Kidney (tissue), 14 donors: Measurements from ENCODE around the gene DDX23. TPM values are rescaled to one million over a fixed set of nuclear protein-coding genes. Genes with fewer than 3 reads are reported as not detected.

Experiments
- DNase-seq, 5 donors: peaks; one replicate each; pipeline ENCODE4 v3.0.0-alpha.2; 2013 to 2020
- FAIRE-seq: peaks from 2 replicates; lab custom pipeline; 2012; peaks lifted over from hg19 to GRCh38; lab: Jason Lieb, UNC
- H3K27ac ChIP-seq, 2 donors: one replicate each; pipeline ENCODE4 v1.7.0; 2013; ENCODE audit warnings: low read depth in 2 of 2, low read length in 2 of 2, inconsistent platforms in 1 of 2
- H3K27me3 ChIP-seq: one replicate; pipeline ENCODE4 v1.7.1; 2013; ENCODE audit warnings: low read length, inconsistent platforms; ENCODE audit not compliant: control insufficient read depth, insufficient read depth
- H3K36me3 ChIP-seq, 3 donors: one replicate each; pipeline versions ENCODE4 v1.7.0 to v1.7.1; 2013; ENCODE audit warnings: low read length in 3 of 3, control low read depth in 1 of 3, inconsistent platforms in 1 of 3; ENCODE audit not compliant: insufficient read depth in 3 of 3, control insufficient read depth in 2 of 3
- H3K4me1 ChIP-seq, 3 donors: one replicate each; pipeline versions ENCODE4 v1.7.0 to v1.7.1; 2013; ENCODE audit warnings: low read length in 3 of 3, inconsistent platforms in 1 of 3, low read depth in 1 of 3; ENCODE audit not compliant: control insufficient read depth in 2 of 3, insufficient read depth in 2 of 3
- H3K4me3 ChIP-seq, 3 donors: one replicate each; pipeline versions ENCODE4 v1.7.0 to v1.8.1; 2013; ENCODE audit warnings: low read length in 3 of 3, control low read depth in 1 of 3, inconsistent platforms in 1 of 3
- H3K9ac ChIP-seq, 3 donors: one replicate each; pipeline versions ENCODE4 v1.7.0 to v1.7.1; 2013; ENCODE audit warnings: low read length in 3 of 3, control low read depth in 1 of 3, inconsistent platforms in 1 of 3
- H3K9me3 ChIP-seq, 3 donors: one replicate each; pipeline versions ENCODE4 v1.7.0 to v1.7.1; 2013; ENCODE audit warnings: low read length in 3 of 3, control low read depth in 1 of 3, inconsistent platforms in 1 of 3; ENCODE audit not compliant: control insufficient read depth in 2 of 3, insufficient read depth in 1 of 3
- intact Hi-C: fragments of 100-400 bp; cut with DNase I; formaldehyde crosslinking; loops from one replicate; pipeline ENCODE4 v1.11.1; 2022
- polyA plus RNA-seq: library from polyadenylated mRNA; stranded (reverse); fragments of 350-450 nt; fragmentation: Illumina TruSeq; extraction: RNeasy Lipid Tissue Mini Kit (QIAGEN cat#74804); gene quantifications from one replicate; pipeline ENCODE4 v1.2.3, GENCODE V29; 2014; ENCODE audit warnings: low read depth, low replicate concordance; ENCODE audit not compliant: insufficient read depth
- total RNA-seq: library from RNA; stranded (reverse); fragmentation: NEBNext Ultra II Directional; extraction: Animal tissue kit (Norgen Biotek cat#: 25700); gene quantifications from one replicate; pipeline ENCODE4 v1.2.1, GENCODE V29; 2021
- TF ChIP-seq, protein P1 (sequence below): IDR thresholded peaks from 3 replicates; pipeline ENCODE4 v1.5.1; 2012; ENCODE audit warnings: mild to moderate bottlenecking, moderate library complexity, borderline replicate concordance; ENCODE audit not compliant: insufficient read depth; ENCODE audit errors: extremely low read depth
- donor health status: control.
- donor health status: control.
- donor health status: control.
- donor health status: control.
- donor health status: control.
- donor health status: DM: yes; HTN: yes; CAD: no.
- donor health status: Normal renal cell carcinoma (clear cell type).

Gene DDX23
- total and polyA plus RNA-seq, 2 donors from 2014 or later = 31.9 to 65.5 TPM

DNA sequence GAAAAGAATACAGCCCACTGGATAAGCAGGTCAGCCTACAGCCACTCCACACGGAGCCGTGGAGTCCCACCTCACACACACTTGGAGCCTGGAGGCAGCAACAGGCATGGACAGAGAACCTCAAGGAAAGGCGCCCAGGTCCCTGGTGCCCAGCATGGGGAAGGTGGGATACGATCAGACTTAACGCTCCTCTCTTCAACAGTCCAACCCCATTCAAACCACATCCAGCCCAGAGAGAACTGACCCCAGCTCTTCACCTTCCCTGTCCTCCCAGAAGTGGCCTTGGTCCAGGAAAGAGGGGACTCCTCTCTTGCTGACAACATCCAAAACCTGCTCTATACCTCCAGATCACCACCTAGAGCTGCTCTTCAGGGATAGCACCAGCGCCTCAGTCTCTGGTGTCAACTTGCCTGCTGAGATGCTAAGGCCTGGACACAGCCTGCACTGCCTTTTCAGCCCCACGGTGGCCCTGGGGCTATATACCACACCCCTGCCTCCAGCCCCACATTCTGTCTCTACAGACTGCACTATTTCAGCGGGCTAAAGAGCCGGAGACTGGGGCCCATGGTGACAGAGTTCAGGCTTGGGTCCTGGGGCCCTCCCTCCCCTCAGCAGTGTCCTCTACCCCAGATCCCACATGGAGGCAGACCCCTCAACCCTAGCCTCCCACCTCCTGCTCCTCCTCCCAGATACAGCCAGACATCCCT, 70.1 kb downstream of the DDX23 start:
- FAIRE-seq = no peak

DNA sequence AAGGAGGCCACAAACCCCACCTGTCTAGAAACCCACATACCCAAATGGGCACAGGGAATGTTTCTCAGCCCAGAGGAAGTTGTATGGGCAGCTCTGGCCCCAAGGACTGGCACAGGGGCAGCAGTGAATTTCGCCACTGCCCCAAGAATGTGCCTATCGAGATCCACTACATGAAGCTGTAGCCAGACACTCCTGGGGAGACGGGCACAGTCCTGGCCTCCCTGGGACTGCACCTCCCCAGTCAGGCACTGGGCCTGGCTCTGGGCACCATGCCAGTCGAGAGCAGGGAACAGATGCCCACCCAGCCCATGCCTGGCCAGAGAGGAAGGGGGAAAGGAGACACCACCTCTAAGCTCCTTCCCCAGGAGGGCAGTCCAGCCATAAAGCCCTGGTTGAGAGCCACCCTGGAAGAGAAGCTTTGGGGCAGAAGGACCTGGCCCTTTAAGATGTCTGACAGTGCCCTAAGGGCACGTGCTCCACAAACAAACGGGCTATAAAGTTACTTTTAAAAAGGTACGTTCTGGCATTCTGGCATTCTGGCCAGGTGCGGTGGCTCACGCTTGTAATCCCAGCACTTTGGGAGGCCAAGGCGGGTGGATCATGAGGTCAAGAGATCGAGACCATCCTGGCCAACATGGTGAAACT, 71.5 kb downstream of the DDX23 start:
- FAIRE-seq = no peak
- DNase-seq = peak in 1 of 5 donors; percentile 72
- Histone ChIP-seq H3K27ac (peak overlapping the region in 1 of 2 donors; percentile 71), H3K36me3 (peaks cover 0 to 9% (median 6%) of the 10 kb centered on the region in 3 donors), H3K4me3 (no peak overlapping the region), H3K9ac (peak overlapping the region in 1 of 3 donors; percentile 19), H3K4me1 (peaks cover 0 to 17% (median 6%) of the 10 kb centered on the region in 3 donors), H3K27me3 (no peaks in the 10 kb centered on the region), H3K9me3 (no peaks in the 10 kb centered on the region)
- TF ChIP-seq, protein P1, sequence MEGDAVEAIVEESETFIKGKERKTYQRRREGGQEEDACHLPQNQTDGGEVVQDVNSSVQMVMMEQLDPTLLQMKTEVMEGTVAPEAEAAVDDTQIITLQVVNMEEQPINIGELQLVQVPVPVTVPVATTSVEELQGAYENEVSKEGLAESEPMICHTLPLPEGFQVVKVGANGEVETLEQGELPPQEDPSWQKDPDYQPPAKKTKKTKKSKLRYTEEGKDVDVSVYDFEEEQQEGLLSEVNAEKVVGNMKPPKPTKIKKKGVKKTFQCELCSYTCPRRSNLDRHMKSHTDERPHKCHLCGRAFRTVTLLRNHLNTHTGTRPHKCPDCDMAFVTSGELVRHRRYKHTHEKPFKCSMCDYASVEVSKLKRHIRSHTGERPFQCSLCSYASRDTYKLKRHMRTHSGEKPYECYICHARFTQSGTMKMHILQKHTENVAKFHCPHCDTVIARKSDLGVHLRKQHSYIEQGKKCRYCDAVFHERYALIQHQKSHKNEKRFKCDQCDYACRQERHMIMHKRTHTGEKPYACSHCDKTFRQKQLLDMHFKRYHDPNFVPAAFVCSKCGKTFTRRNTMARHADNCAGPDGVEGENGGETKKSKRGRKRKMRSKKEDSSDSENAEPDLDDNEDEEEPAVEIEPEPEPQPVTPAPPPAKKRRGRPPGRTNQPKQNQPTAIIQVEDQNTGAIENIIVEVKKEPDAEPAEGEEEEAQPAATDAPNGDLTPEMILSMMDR = no peak
- intact Hi-C loops = no loop called here

More for the DNA sequence above, 70.1 kb downstream of the DDX23 start:
- Histone ChIP-seq H3K9me3 (no peaks in the 10 kb centered on the region), H3K27me3 (no peaks in the 10 kb centered on the region), H3K36me3 (peaks cover 0 to 6% (median 6%) of the 10 kb centered on the region in 3 donors), H3K4me3 (no peak overlapping the region), H3K27ac (no peak overlapping the region), H3K9ac (no peak overlapping the region), H3K4me1 (peaks cover 0 to 17% (median 9%) of the 10 kb centered on the region in 3 donors)
- peak in 1 of 5 donors; percentile 52 for DNase-seq
- TF ChIP-seq, protein P1 = no peak
- intact Hi-C loops = no loop called here

DNA sequence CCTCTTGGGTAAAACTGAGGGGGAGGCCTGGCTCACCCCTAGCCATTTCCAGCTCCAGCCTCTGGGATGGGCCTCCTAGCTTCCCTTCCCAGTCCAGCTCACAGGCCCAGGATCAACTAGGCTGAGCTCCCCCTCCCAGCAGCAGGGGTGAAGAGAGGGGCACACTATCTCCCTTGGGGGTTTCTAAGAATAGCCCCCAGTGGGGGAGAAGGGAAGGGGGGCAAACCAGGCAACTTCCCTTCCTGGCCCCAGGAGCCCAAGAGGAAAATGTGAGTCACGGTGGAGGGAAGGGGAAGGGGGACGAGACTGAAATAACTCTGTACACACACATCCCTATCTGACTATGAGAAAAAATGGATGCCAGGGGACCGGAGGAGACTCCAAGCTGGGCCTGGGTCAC, 72.1 kb downstream of the DDX23 start:
- no peaks in the 10 kb centered on the region for H3K27me3 ChIP-seq
- TF ChIP-seq, protein P1 = no peak
- intact Hi-C loops = no loop called here
- H3K4me1 ChIP-seq = peaks cover 0 to 17% (median 6%) of the 10 kb centered on the region in 3 donors
- H3K27ac ChIP-seq = peak overlapping the region in 1 of 2 donors; percentile 71
- DNase-seq = peak in 2 of 5 donors; percentile 45 to 86
- no peak for FAIRE-seq
- H3K9ac ChIP-seq = peak overlapping the region in 1 of 3 donors; percentile 19
- H3K36me3 ChIP-seq = peaks cover 0 to 13% (median 6%) of the 10 kb centered on the region in 3 donors
- no peaks in the 10 kb centered on the region for H3K9me3 ChIP-seq
- no peak overlapping the region for H3K4me3 ChIP-seq

Other genes starting within 250 kb of the DDX23 start
- 32.2 TPM for gene KANSL2, start 169.9 kb downstream of the DDX23 start, total RNA-seq
- 24.6 TPM for gene KANSL2, start 169.9 kb downstream of the DDX23 start, polyA plus RNA-seq
- 39.4 TPM for gene CCNT1, start 135.5 kb downstream of the DDX23 start, total RNA-seq
- gene CCNT1, start 135.5 kb downstream of the DDX23 start, polyA plus RNA-seq = 4.1 TPM
- 66.9 TPM for gene ADCY6, start 63.1 kb downstream of the DDX23 start, total RNA-seq
- 27.3 TPM for gene ADCY6, start 63.1 kb downstream of the DDX23 start, polyA plus RNA-seq
- gene CACNB3, start 33.7 kb downstream of the DDX23 start, total RNA-seq = 19.6 TPM
- 17.9 TPM for gene CACNB3, start 33.7 kb downstream of the DDX23 start, polyA plus RNA-seq
- 1.0 TPM for gene RND1, start 13.7 kb upstream of the DDX23 start, total RNA-seq
- gene RND1, start 13.7 kb upstream of the DDX23 start, polyA plus RNA-seq = 2.2 TPM
- gene FKBP11, start 73.3 kb upstream of the DDX23 start, total RNA-seq = 35.3 TPM
- gene FKBP11, start 73.3 kb upstream of the DDX23 start, polyA plus RNA-seq = 20.1 TPM
- 229 TPM for gene ARF3, start 105.3 kb upstream of the DDX23 start, total RNA-seq
- gene ARF3, start 105.3 kb upstream of the DDX23 start, polyA plus RNA-seq = 111 TPM
- 1.9 TPM for gene WNT10B, start 119.6 kb upstream of the DDX23 start, total RNA-seq
- not detected for gene WNT10B, start 119.6 kb upstream of the DDX23 start, polyA plus RNA-seq
- not detected for gene WNT1, start 126.2 kb upstream of the DDX23 start, total RNA-seq
- gene WNT1, start 126.2 kb upstream of the DDX23 start, polyA plus RNA-seq = not detected
- gene DDN, start 147.2 kb upstream of the DDX23 start, total RNA-seq = not detected
- gene DDN, start 147.2 kb upstream of the DDX23 start, polyA plus RNA-seq = 27.0 TPM
- 57.1 TPM for gene PRKAG1, start 166.6 kb upstream of the DDX23 start, total RNA-seq
- gene PRKAG1, start 166.6 kb upstream of the DDX23 start, polyA plus RNA-seq = 58.4 TPM
- 89.9 TPM for gene KMT2D, start 208.6 kb upstream of the DDX23 start, total RNA-seq
- 5.0 TPM for gene KMT2D, start 208.6 kb upstream of the DDX23 start, polyA plus RNA-seq
- 0.69 TPM for gene RHEBL1, start 217.8 kb upstream of the DDX23 start, total RNA-seq
- gene RHEBL1, start 217.8 kb upstream of the DDX23 start, polyA plus RNA-seq = 0.52 TPM
- 1.6 TPM for gene DHH, start 242.6 kb upstream of the DDX23 start, total RNA-seq
- gene DHH, start 242.6 kb upstream of the DDX23 start, polyA plus RNA-seq = 0.54 TPM